Chondrocyte (in vitro differentiated cells): ENCODE measurements around the gene C1orf198. TPM values are rescaled to one million over a fixed set of nuclear protein-coding genes. Genes with fewer than 3 reads are reported as not detected.

Experiments
- DNase-seq: peaks from one replicate; pipeline ENCODE4 v3.0.0; 2021; ENCODE audit warnings: mixed read lengths, low spot score
- H3K27ac Mint-ChIP-seq: one replicate; pipeline ENCODE4 v1.8.0; 2021; ENCODE audit warnings: mild to moderate bottlenecking, moderate library complexity, mixed read lengths; ENCODE audit not compliant: unreplicated experiment
- H3K27me3 Mint-ChIP-seq: 2 replicates; pipeline ENCODE4 v1.8.0; 2021; ENCODE audit warnings: low read depth, mixed read lengths
- H3K36me3 Mint-ChIP-seq: 2 replicates; pipeline ENCODE4 v1.8.0; 2021; ENCODE audit warnings: low read depth, mixed read lengths
- H3K4me1 Mint-ChIP-seq: 2 replicates; pipeline ENCODE4 v1.8.0; 2021; ENCODE audit warnings: low read depth, mild to moderate bottlenecking, mixed read lengths
- H3K4me3 Mint-ChIP-seq: one replicate; pipeline ENCODE4 v1.8.0; 2021; ENCODE audit warnings: mild to moderate bottlenecking, moderate library complexity, mixed read lengths; ENCODE audit not compliant: unreplicated experiment
- H3K9me3 Mint-ChIP-seq: 2 replicates; pipeline ENCODE4 v1.8.0; 2021; ENCODE audit warnings: low read depth, mixed read lengths
- CTCF ChIP-seq: fragments of 200-600 bp; sonication (generic); IDR thresholded peaks from 2 replicates; pipeline ENCODE4 v1.5.0; 2021; ENCODE audit warnings: antibody characterized with exemption, mild to moderate bottlenecking, moderate library complexity
- total RNA-seq: library from RNA; stranded (reverse); gene quantifications from 3 replicates; pipeline ENCODE4 v1.2.1, GENCODE V29; 2021

Gene C1orf198
- total RNA-seq, 1 donor from 2014 or later: 505 TPM

GRCh38 chr1:230857077-230857476 is 11.2 kb downstream of the C1orf198 start:
- Mint-ChIP-seq H3K9me3 (peaks cover 2% of the 10 kb centered on the region), H3K4me3 (peak overlapping the region; percentile 60), H3K4me1 (peaks cover 100% of the 10 kb centered on the region), H3K27me3 (no peaks in the 10 kb centered on the region), H3K27ac (peak overlapping the region; percentile 97), H3K36me3 (peaks cover 58% of the 10 kb centered on the region)
- DNase-seq: no peak
- TF ChIP-seq CTCF: no peak

DNA sequence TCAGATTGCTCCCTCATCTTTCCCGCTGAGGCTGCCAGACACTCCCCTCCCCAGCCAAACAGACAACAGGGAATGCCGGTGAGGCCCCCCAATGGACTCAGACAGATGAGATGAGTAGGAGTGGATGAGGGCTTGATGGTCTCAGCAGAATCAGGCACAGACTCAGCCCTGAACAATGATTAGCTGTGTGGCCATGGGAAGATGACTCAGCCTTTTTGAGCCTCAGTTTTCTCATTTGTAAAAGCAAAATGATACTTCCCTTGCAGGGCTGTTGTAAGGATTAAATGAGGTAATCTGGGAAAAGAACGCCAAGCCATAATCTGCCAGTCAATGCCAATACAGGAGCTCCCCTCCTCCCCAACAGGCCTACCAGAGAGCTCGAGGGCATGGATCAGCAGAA is 12.4 kb downstream of the C1orf198 start:
- H3K4me1 Mint-ChIP-seq: peaks cover 100% of the 10 kb centered on the region

GRCh38 chr1:230854423-230854822 is 13.9 kb downstream of the C1orf198 start:
- no peak for DNase-seq
- Mint-ChIP-seq H3K36me3 (peaks cover 51% of the 10 kb centered on the region), H3K27ac (peak overlapping the region; percentile 97), H3K4me1 (peaks cover 100% of the 10 kb centered on the region), H3K27me3 (no peaks in the 10 kb centered on the region), H3K4me3 (no peak overlapping the region), H3K9me3 (peaks cover 2% of the 10 kb centered on the region)
- TF ChIP-seq CTCF: no peak

More for the DNA sequence above, 12.4 kb downstream of the C1orf198 start:
- no peak for TF ChIP-seq CTCF
- peaks cover 2% of the 10 kb centered on the region for H3K9me3 Mint-ChIP-seq
- peaks cover 54% of the 10 kb centered on the region for H3K36me3 Mint-ChIP-seq
- no peaks in the 10 kb centered on the region for H3K27me3 Mint-ChIP-seq
- no peak for DNase-seq
- peak overlapping the region; percentile 97 for H3K27ac Mint-ChIP-seq
- H3K4me3 Mint-ChIP-seq: no peak overlapping the region

GRCh38 chr1:230853731-230854130 is 14.6 kb downstream of the C1orf198 start:
- Mint-ChIP-seq H3K4me1 (peaks cover 100% of the 10 kb centered on the region), H3K27ac (peak overlapping the region; percentile 97), H3K36me3 (peaks cover 52% of the 10 kb centered on the region), H3K27me3 (no peaks in the 10 kb centered on the region), H3K9me3 (peaks cover 2% of the 10 kb centered on the region), H3K4me3 (no peak overlapping the region)
- DNase-seq: no peak
- no peak for TF ChIP-seq CTCF

GRCh38 chr1:230852959-230853358 is 15.4 kb downstream of the C1orf198 start:
- Mint-ChIP-seq H3K4me3 (no peak overlapping the region), H3K36me3 (peaks cover 58% of the 10 kb centered on the region), H3K27ac (peak overlapping the region; percentile 97), H3K27me3 (no peaks in the 10 kb centered on the region), H3K4me1 (peaks cover 100% of the 10 kb centered on the region), H3K9me3 (peaks cover 2% of the 10 kb centered on the region)
- no peak for DNase-seq
- no peak for TF ChIP-seq CTCF
